ENCODE measurements around the gene ACVRL1. TPM values are rescaled to one million over a fixed set of nuclear protein-coding genes. Genes with fewer than 3 reads are reported as not detected.

The ACVRL1 gene
- polyA plus RNA-seq, 1 donor (not counting 4 experiments of a cell fraction or from before 2014, with no cell fraction given): not detected

GRCh38 chr12:51915951-51916350 lies 8.6 kb downstream of the ACVRL1 start:
- Histone ChIP-seq H3K9ac (ENCODE audit: control insufficient read depth, extremely low read depth, insufficient read depth, low read length) (no peak overlapping the region), H3K27ac (ENCODE audit: control insufficient read depth, insufficient read depth, low read length) (no peak overlapping the region), H3K4me1 (ENCODE audit: control insufficient read depth, extremely low read depth, insufficient read depth, low read length) (no peaks in the 10 kb centered on the region), H3K36me3 (ENCODE audit: control insufficient read depth in 2 of 2, extremely low read depth in 1 of 2, insufficient read depth in 2 of 2, low read length in 2 of 2) (no peaks in the 10 kb centered on the region), H4K20me1 (ENCODE audit: control insufficient read depth, extremely low read depth, insufficient read depth, low read length) (no peaks in the 10 kb centered on the region), H2AFZ (ENCODE audit: control insufficient read depth, low read length) (no peak overlapping the region), H3K4me2 (ENCODE audit: control insufficient read depth, extremely low read depth, insufficient read depth, low read depth, low read length) (no peak overlapping the region), H3K9me1 (ENCODE audit: control insufficient read depth, extremely low read depth, insufficient read depth, low read length) (no peaks in the 10 kb centered on the region), H3K27me3 (ENCODE audit: control insufficient read depth, extremely low read depth, insufficient read depth, low read length) (no peaks in the 10 kb centered on the region), H3K79me2 (ENCODE audit: control insufficient read depth, insufficient read depth, low read length) (no peaks in the 10 kb centered on the region), H3K9me3 (ENCODE audit: control insufficient read depth, low read depth, low read length) (no peaks in the 10 kb centered on the region), H3K4me3 (ENCODE audit: control insufficient read depth in 2 of 3, extremely low read depth in 1 of 3, insufficient read depth in 2 of 3, low read depth in 1 of 3, low read length in 3 of 3) (no peak overlapping the region)
- DNase-seq (ENCODE audit: low read depth, low spot score) (no peak), FAIRE-seq (no peak)
- dilution Hi-C loops (cut with MboI; ENCODE audit: extremely low pct_ligation_motif_present, low sequenced_read_pairs): no loop called here
- TF ChIP-seq CTCF (optimal IDR thresholded peaks at IDR 0.05 in 1 of 3, IDR thresholded peaks at IDR 0.05 in 1 of 3, conservative IDR thresholded peaks at IDR 0.05 in 1 of 3; ENCODE audit: extremely low read depth in 1 of 3, insufficient read depth in 2 of 3, low read length in 3 of 3) (no peak), EZH2 (IDR thresholded peaks at IDR 0.05; ENCODE audit: low read length) (no peak)

GRCh38 chr12:51917041-51917590 lies 9.8 kb downstream of the ACVRL1 start:
- H3K4me2 ChIP-seq (ENCODE audit: control insufficient read depth, extremely low read depth, insufficient read depth, low read depth, low read length): no peak overlapping the region
- no peaks in the 10 kb centered on the region for H3K9me1 ChIP-seq (ENCODE audit: control insufficient read depth, extremely low read depth, insufficient read depth, low read length)
- no peaks in the 10 kb centered on the region for H3K79me2 ChIP-seq (ENCODE audit: control insufficient read depth, insufficient read depth, low read length)
- FAIRE-seq (no peak), DNase-seq (ENCODE audit: low read depth, low spot score) (no peak)
- no peak overlapping the region for H3K27ac ChIP-seq (ENCODE audit: control insufficient read depth, insufficient read depth, low read length)
- H4K20me1 ChIP-seq (ENCODE audit: control insufficient read depth, extremely low read depth, insufficient read depth, low read length): no peaks in the 10 kb centered on the region
- no peak overlapping the region for H3K4me3 ChIP-seq (ENCODE audit: control insufficient read depth in 2 of 3, extremely low read depth in 1 of 3, insufficient read depth in 2 of 3, low read depth in 1 of 3, low read length in 3 of 3)
- H3K9me3 ChIP-seq (ENCODE audit: control insufficient read depth, low read depth, low read length): no peaks in the 10 kb centered on the region
- no peaks in the 10 kb centered on the region for H3K4me1 ChIP-seq (ENCODE audit: control insufficient read depth, extremely low read depth, insufficient read depth, low read length)
- no peaks in the 10 kb centered on the region for H3K36me3 ChIP-seq (ENCODE audit: control insufficient read depth in 2 of 2, extremely low read depth in 1 of 2, insufficient read depth in 2 of 2, low read length in 2 of 2)
- H3K9ac ChIP-seq (ENCODE audit: control insufficient read depth, extremely low read depth, insufficient read depth, low read length): no peak overlapping the region
- no peak overlapping the region for H2AFZ ChIP-seq (ENCODE audit: control insufficient read depth, low read length)
- no peak for TF ChIP-seq CTCF (optimal IDR thresholded peaks at IDR 0.05 in 1 of 3, IDR thresholded peaks at IDR 0.05 in 1 of 3, conservative IDR thresholded peaks at IDR 0.05 in 1 of 3; ENCODE audit: extremely low read depth in 1 of 3, insufficient read depth in 2 of 3, low read length in 3 of 3)
- no peak for TF ChIP-seq EZH2 (IDR thresholded peaks at IDR 0.05; ENCODE audit: low read length)
- no peaks in the 10 kb centered on the region for H3K27me3 ChIP-seq (ENCODE audit: control insufficient read depth, extremely low read depth, insufficient read depth, low read length)
- dilution Hi-C loops (cut with MboI; ENCODE audit: extremely low pct_ligation_motif_present, low sequenced_read_pairs): no loop called here

Data from keratinocyte (primary cell).